ENCODE results near the gene TCF12.

TCF12 gene

DNA sequence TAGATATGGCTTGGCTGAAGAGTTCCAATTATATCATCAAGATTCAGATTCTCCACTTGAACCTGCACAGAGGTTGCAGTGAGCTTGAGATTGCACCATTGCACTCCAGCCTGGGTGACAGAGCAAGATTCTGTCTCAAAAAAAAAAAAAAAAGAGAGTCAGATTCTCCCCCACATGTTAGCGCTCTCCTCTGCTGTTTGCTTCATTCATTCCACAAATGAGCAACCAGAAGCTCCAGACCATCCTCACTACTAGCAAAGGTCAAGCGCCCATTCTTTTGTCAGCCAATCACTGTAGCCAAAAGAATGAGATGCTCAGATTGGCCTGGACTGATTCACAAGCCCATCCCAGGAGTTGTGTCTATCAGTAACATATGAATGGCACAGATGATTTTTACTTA lies 28.4 kb upstream of the TCF12 start:
- H3K4me3 ChIP-seq: no peak overlapping the region
- no peak for DNase-seq
- intact Hi-C loops (cut with DNase I; ENCODE audit: low total_unique reads): no loop called here
- no peaks in the 10 kb centered on the region for H3K9me3 ChIP-seq
- TF ChIP-seq, protein P1, sequence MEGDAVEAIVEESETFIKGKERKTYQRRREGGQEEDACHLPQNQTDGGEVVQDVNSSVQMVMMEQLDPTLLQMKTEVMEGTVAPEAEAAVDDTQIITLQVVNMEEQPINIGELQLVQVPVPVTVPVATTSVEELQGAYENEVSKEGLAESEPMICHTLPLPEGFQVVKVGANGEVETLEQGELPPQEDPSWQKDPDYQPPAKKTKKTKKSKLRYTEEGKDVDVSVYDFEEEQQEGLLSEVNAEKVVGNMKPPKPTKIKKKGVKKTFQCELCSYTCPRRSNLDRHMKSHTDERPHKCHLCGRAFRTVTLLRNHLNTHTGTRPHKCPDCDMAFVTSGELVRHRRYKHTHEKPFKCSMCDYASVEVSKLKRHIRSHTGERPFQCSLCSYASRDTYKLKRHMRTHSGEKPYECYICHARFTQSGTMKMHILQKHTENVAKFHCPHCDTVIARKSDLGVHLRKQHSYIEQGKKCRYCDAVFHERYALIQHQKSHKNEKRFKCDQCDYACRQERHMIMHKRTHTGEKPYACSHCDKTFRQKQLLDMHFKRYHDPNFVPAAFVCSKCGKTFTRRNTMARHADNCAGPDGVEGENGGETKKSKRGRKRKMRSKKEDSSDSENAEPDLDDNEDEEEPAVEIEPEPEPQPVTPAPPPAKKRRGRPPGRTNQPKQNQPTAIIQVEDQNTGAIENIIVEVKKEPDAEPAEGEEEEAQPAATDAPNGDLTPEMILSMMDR (IDR thresholded peaks at IDR 0.05): no peak
- no peaks in the 10 kb centered on the region for H3K36me3 ChIP-seq
- H3K27ac ChIP-seq: no peak overlapping the region
- peaks cover 0 to 21% (median 10%) of the 10 kb centered on the region in 4 donors for H3K4me1 ChIP-seq
- no peaks in the 10 kb centered on the region for H3K27me3 ChIP-seq

DNA sequence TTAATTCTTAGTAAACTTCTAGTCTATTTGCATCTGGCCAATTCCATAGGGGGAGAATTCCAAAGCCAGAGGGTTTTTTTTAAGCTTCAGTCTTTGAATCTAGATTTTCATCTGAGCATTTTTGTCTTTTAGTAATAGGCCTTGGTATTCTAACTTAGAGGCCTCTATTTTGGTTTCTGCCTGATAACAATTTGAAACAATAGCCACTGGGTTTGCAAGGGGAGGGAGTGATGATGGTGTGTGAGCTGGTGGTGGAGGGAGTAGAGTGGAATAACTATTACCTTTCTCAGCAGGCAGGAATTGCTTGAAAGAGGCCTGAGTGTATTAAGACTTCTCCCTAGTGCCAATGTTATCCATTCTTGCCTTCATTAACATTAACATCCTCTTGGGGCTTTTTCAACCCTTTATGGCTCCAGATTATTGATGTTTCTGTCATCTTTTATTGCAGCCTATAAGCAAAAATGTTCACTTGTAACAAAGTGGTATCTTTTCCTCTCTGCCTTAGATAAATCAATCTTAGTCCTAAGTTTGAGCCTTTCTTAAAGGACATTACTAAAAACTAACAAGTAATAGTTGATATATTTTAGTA lies 26.5 kb upstream of the TCF12 start:
- TF ChIP-seq, protein P1 (IDR thresholded peaks at IDR 0.05): no peak
- Histone ChIP-seq H3K27me3 (no peaks in the 10 kb centered on the region), H3K36me3 (no peaks in the 10 kb centered on the region), H3K9me3 (no peaks in the 10 kb centered on the region), H3K27ac (no peak overlapping the region), H3K4me3 (no peak overlapping the region), H3K4me1 (peaks cover 0 to 11% (median 8%) of the 10 kb centered on the region in 4 donors)
- intact Hi-C loops (cut with DNase I; ENCODE audit: low total_unique reads): no loop called here
- DNase-seq: no peak

DNA sequence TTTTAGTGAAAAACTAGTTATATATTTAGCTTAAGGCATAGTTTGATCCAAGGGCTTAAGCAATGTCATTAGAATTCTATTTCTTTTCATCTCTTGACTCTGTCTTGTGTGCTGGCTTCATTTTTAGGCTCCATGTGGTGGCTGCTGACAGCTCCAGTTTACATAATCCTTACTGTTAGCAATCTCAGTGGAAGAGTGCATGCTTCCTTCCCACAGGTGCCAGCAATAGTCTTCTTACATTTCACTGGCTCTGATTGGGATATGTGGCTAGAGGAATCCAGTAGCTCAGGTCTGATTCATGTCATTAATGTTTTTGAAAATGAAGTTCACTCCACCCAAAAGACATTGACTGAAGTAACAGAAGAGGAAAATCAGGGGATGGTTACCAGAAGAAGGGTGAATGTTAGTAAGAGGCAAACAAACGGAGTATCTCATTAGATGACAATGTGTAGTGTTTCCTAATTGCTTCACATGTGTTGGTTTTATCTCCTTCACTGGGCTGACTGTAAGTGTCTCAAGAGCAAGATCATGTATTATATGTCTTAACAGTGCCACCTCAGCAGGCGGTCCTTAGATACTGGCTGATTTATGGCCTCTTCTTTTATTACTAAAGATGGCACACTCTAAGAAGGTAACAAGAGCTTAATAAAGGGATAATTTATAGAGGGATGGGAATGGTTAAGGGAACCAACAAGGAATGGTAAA lies 25.6 kb upstream of the TCF12 start:
- no peaks in the 10 kb centered on the region for H3K36me3 ChIP-seq
- H3K27me3 ChIP-seq: no peaks in the 10 kb centered on the region
- intact Hi-C loops (cut with DNase I; ENCODE audit: low total_unique reads): no loop called here
- no peak for DNase-seq
- H3K9me3 ChIP-seq: no peaks in the 10 kb centered on the region
- peaks cover 0 to 9% (median 6%) of the 10 kb centered on the region in 4 donors for H3K4me1 ChIP-seq
- TF ChIP-seq, protein P1 (IDR thresholded peaks at IDR 0.05): no peak
- H3K4me3 ChIP-seq: no peak overlapping the region
- H3K27ac ChIP-seq: no peak overlapping the region

DNA sequence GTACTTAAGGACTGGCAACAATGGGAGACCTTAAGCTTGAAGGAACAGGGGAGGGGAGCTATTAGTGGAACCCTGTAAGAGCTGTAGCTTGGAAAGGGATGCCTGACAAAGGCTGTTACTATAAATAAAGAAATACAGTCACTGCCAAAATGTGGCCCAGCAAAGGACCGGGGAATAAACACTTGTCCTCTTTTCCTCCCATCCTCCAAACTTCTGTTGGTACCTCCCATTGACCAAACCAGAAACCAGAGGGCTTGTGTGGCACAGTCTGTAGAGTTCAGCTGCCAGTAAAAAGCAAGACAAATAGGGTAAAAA lies 25.1 kb upstream of the TCF12 start:
- Histone ChIP-seq H3K4me1 (peaks cover 0 to 4% (median 1%) of the 10 kb centered on the region in 4 donors), H3K27me3 (no peaks in the 10 kb centered on the region), H3K27ac (no peak overlapping the region), H3K9me3 (no peaks in the 10 kb centered on the region), H3K4me3 (no peak overlapping the region), H3K36me3 (no peaks in the 10 kb centered on the region)
- no peak for DNase-seq
- TF ChIP-seq, protein P1 (IDR thresholded peaks at IDR 0.05): no peak
- intact Hi-C loops (cut with DNase I; ENCODE audit: low total_unique reads): no loop called here

DNA sequence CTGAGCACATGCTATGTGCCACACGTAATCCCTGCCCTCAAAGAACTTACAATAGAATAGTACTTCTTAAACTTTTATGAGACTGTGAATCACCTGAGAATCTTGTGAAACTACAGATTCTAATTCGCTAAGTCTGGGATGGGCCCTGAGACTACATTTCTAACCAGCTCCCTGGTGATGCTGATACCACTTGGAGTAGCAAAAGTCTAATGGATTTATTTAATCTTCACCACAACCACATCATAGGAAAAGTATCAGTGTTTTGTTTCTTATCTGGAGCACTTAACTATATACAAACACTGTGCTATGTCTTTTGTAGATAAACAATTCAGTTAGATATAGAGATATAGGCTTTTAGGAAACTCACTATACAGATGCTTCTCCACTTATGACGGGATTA lies 23.8 kb upstream of the TCF12 start:
- DNase-seq: no peak
- intact Hi-C loops (cut with DNase I; ENCODE audit: low total_unique reads): no loop called here
- Histone ChIP-seq H3K27ac (no peak overlapping the region), H3K36me3 (no peaks in the 10 kb centered on the region), H3K9me3 (no peaks in the 10 kb centered on the region), H3K27me3 (no peaks in the 10 kb centered on the region), H3K4me3 (no peak overlapping the region), H3K4me1 (no peaks in the 10 kb centered on the region)
- TF ChIP-seq, protein P1 (IDR thresholded peaks at IDR 0.05): no peak
